Sigmoid colon (tissue), 7 donors: ENCODE results near the gene DCDC2C. TPM values are rescaled to one million over a fixed set of nuclear protein-coding genes. Genes with fewer than 3 reads are reported as not detected.

Experiments used
- DNase-seq: peaks from one replicate; pipeline ENCODE4 v3.0.0-alpha.2; 2019
- H3K27ac ChIP-seq, 4 donors: fragments of 200-600 bp; sonication (generic); one replicate each; pipeline ENCODE4 v1.5.1; 2016 to 2019; ENCODE audit warnings: mild to moderate bottlenecking in 1 of 4
- H3K27me3 ChIP-seq, 3 donors: fragments of 200-600 bp; sonication (generic); one replicate each; pipeline ENCODE4 v1.5.1; 2019; ENCODE audit warnings: mild to moderate bottlenecking in 1 of 3
- H3K36me3 ChIP-seq, 4 donors: fragments of 200-600 bp; sonication (generic); one replicate each; pipeline ENCODE4 v1.5.1; 2016 to 2019
- H3K4me1 ChIP-seq, 4 donors: fragments of 200-600 bp; sonication (generic); one replicate each; pipeline ENCODE4 v1.5.1; 2017 to 2019
- H3K4me3 ChIP-seq, 4 donors: fragments of 200-600 bp; sonication (generic); one replicate each; pipeline ENCODE4 v1.5.1; 2017 to 2019; ENCODE audit warnings: mild to moderate bottlenecking in 2 of 4, moderate library complexity in 1 of 4
- H3K9me3 ChIP-seq, 4 donors: fragments of 200-600 bp in 3 of 4; sonication (generic) in 3 of 4; one replicate each; pipeline versions ENCODE4 v1.5.1 to v1.6.1; 2013 to 2019
- CTCF ChIP-seq, 4 experiments: fragments of 450-650 bp in 3 of 4; fragments of 200-600 bp in 1 of 4; IDR thresholded peaks; one replicate each; pipeline ENCODE4 v1.5.1; 2016 to 2019; ENCODE audit warnings: antibody characterized with exemption in 4 of 4, mild to moderate bottlenecking in 3 of 4, moderate library complexity in 2 of 4
- EP300 ChIP-seq, 4 donors: sonication (generic); formaldehyde crosslinking; IDR thresholded peaks; one replicate each; pipeline ENCODE4 v1.6.1; 2017; ENCODE audit warnings: antibody characterized with exemption in 4 of 4
- POLR2A ChIP-seq, 2 donors: fragments of 450-650 bp; IDR thresholded peaks; one replicate each; pipeline ENCODE4 v1.6.1; 2016; ENCODE audit warnings: antibody characterized with exemption in 2 of 2, mild to moderate bottlenecking in 2 of 2, moderate library complexity in 2 of 2
- POLR2AphosphoS5 ChIP-seq, 4 donors: sonication (generic); formaldehyde crosslinking; IDR thresholded peaks; one replicate each; pipeline ENCODE4 v1.6.1; 2017; ENCODE audit warnings: antibody characterized with exemption in 4 of 4
- WGBS, 2 donors: extraction: QIAGEN DNeasy Blood & Tissue Kit; methylation state at CpG; one replicate each; pipeline ENCODE4 v1.1.7; 2013; 5-methylcytosine and 5-hydroxymethylcytosine counted together
- intact Hi-C: fragments of 100-400 bp; cut with DNase I; formaldehyde crosslinking; loops from one replicate; pipeline ENCODE4 v1.15.1; 2023
- polyA plus RNA-seq, 3 donors: library from polyadenylated mRNA; stranded (reverse); fragments of 200-250 nt; gene quantifications; one replicate each; pipeline ENCODE4 v1.2.3, GENCODE V29; 2013
- total RNA-seq, 4 donors: library from RNA; depleted of rRNA; stranded (reverse); fragments of >200 nt; gene quantifications; one replicate each; pipeline ENCODE4 v1.1.0, GENCODE V29; 2016
- donor health status: healthy with polysubstance abuse.
- donor health status: Bipolar disorder and iron deficiency.
- donor health status: healthy.

Gene DCDC2C
- total and polyA plus RNA-seq, 7 donors, result 0.33 TPM; not detected in 6

GRCh38 chr2:3830796-3831195 lies 127.4 kb downstream of the DCDC2C start:
- Histone ChIP-seq H3K27ac (no peak overlapping the region), H3K4me1 (peaks cover 0 to 4% (median 0%) of the 10 kb centered on the region in 4 donors), H3K4me3 (no peak overlapping the region), H3K9me3 (no peaks in the 10 kb centered on the region), H3K27me3 (no peaks in the 10 kb centered on the region), H3K36me3 (no peaks in the 10 kb centered on the region)
- TF ChIP-seq CTCF (IDR thresholded peaks at IDR 0.05) (no peak), EP300 (IDR thresholded peaks at IDR 0.05) (no peak), POLR2AphosphoS5 (IDR thresholded peaks at IDR 0.05) (no peak), POLR2A (IDR thresholded peaks at IDR 0.05) (no peak)
- 83 to 85% methylated on average over 6 of the region's 6 CpGs for WGBS, 2 donors
- DNase-seq, result no peak
- intact Hi-C loops, result no loop called here

- intact Hi-C loops, result no loop called here
- no peaks in the 10 kb centered on the region for H3K36me3 ChIP-seq
- DNase-seq, result no peak
- no peaks in the 10 kb centered on the region for H3K9me3 ChIP-seq
- H3K27ac ChIP-seq, result no peak overlapping the region
- H3K4me3 ChIP-seq, result no peak overlapping the region
- H3K4me1 ChIP-seq, result no peaks in the 10 kb centered on the region
- H3K27me3 ChIP-seq, result no peaks in the 10 kb centered on the region
- 84% methylated on average over 7 of the region's 7 CpGs for WGBS, 2 donors
- no peak for TF ChIP-seq POLR2AphosphoS5 (IDR thresholded peaks at IDR 0.05)
- TF ChIP-seq CTCF (IDR thresholded peaks at IDR 0.05), result no peak
- TF ChIP-seq POLR2A (IDR thresholded peaks at IDR 0.05), result no peak
- TF ChIP-seq EP300 (IDR thresholded peaks at IDR 0.05), result no peak
Measured at GRCh38 chr2:3837086-3837485, 133.7 kb downstream of the DCDC2C start.

GRCh38 chr2:3838348-3838747 lies 135.0 kb downstream of the DCDC2C start:
- no peaks in the 10 kb centered on the region for H3K9me3 ChIP-seq
- H3K4me1 ChIP-seq, result no peaks in the 10 kb centered on the region
- no peaks in the 10 kb centered on the region for H3K36me3 ChIP-seq
- 96% methylated on average over 3 of the region's 3 CpGs for WGBS, 2 donors
- no peak overlapping the region for H3K27ac ChIP-seq
- intact Hi-C loops, result no loop called here
- TF ChIP-seq POLR2AphosphoS5 (IDR thresholded peaks at IDR 0.05) (no peak), POLR2A (IDR thresholded peaks at IDR 0.05) (no peak), CTCF (IDR thresholded peaks at IDR 0.05) (no peak), EP300 (IDR thresholded peaks at IDR 0.05) (no peak)
- DNase-seq, result no peak
- no peaks in the 10 kb centered on the region for H3K27me3 ChIP-seq
- H3K4me3 ChIP-seq, result no peak overlapping the region

GRCh38 chr2:3839476-3839875 lies 136.1 kb downstream of the DCDC2C start:
- no peak for DNase-seq
- no peaks in the 10 kb centered on the region for H3K27me3 ChIP-seq
- no peak overlapping the region for H3K4me3 ChIP-seq
- H3K4me1 ChIP-seq, result no peaks in the 10 kb centered on the region
- TF ChIP-seq EP300 (IDR thresholded peaks at IDR 0.05) (no peak), POLR2AphosphoS5 (IDR thresholded peaks at IDR 0.05) (no peak), CTCF (IDR thresholded peaks at IDR 0.05) (no peak), POLR2A (IDR thresholded peaks at IDR 0.05) (no peak)
- no peaks in the 10 kb centered on the region for H3K9me3 ChIP-seq
- 48 to 58% methylated on average over 8 of the region's 8 CpGs for WGBS, 2 donors
- intact Hi-C loops, result no loop called here
- H3K36me3 ChIP-seq, result no peaks in the 10 kb centered on the region
- no peak overlapping the region for H3K27ac ChIP-seq

GRCh38 chr2:3840611-3841155 lies 137.3 kb downstream of the DCDC2C start:
- TF ChIP-seq CTCF (IDR thresholded peaks at IDR 0.05) (no peak), EP300 (IDR thresholded peaks at IDR 0.05) (no peak), POLR2A (IDR thresholded peaks at IDR 0.05) (no peak), POLR2AphosphoS5 (IDR thresholded peaks at IDR 0.05) (no peak)
- Histone ChIP-seq H3K36me3 (no peaks in the 10 kb centered on the region), H3K4me1 (no peaks in the 10 kb centered on the region), H3K9me3 (no peaks in the 10 kb centered on the region), H3K4me3 (no peak overlapping the region), H3K27me3 (no peaks in the 10 kb centered on the region), H3K27ac (no peak overlapping the region)
- no peak for DNase-seq
- intact Hi-C loops, result no loop called here
- WGBS, 2 donors, result 94 to 95% methylated on average over 15 of the region's 15 CpGs
